Caco-2 (cell line): ENCODE results near the gene WASHC4. TPM values are rescaled to one million over a fixed set of nuclear protein-coding genes. Genes with fewer than 3 reads are reported as not detected.
A peak's percentile ranks its signal among the peaks of the same experiment; 100 is the strongest.

ENCODE experiments used
- Bru-seq: library from RNA; stranded (reverse); fragments of 400-500 nt; gene quantifications from one replicate; lab custom pipeline; 2021; lab: Mats Ljungman, UMichigan
- BruChase-seq, 2 experiments: library from RNA; stranded (reverse); fragments of 400-500 nt; gene quantifications; one replicate each; lab custom pipeline; 2021; lab: Mats Ljungman, UMichigan
- BruUV-seq: library from RNA; stranded (reverse); fragments of 400-500 nt; replicated peaks from 2 replicates; lab custom pipeline; 2021; lab: Mats Ljungman, UMichigan
- CTCF ChIA-PET: fragments of 300-600 bp; sonication (Branson Sonifier 250); formaldehyde crosslinking; loops from one replicate; lab custom pipeline; 2022; ENCODE audit warnings: antibody characterized with exemption; lab: Charles Lee
- POLR2A ChIA-PET: fragments of 300-600 bp; sonication (Branson Sonifier 250); formaldehyde crosslinking; loops from one replicate; lab custom pipeline; 2022; ENCODE audit warnings: antibody characterized with exemption; lab: Charles Lee
- DNase-seq, 2 experiments: peaks; one replicate each; pipeline versions ENCODE4 v3.0.0 to v3.0.0-alpha.2; 2020 to 2022
- H3K27me3 ChIP-seq: replicated peaks from 2 replicates; pipeline ENCODE4 v1.6.0; 2011; ENCODE audit warnings: low read length; ENCODE audit not compliant: control insufficient read depth, insufficient read depth
- H3K36me3 ChIP-seq: 2 replicates; pipeline ENCODE4 v1.5.1; 2011; ENCODE audit warnings: low read length; ENCODE audit not compliant: control insufficient read depth, insufficient read depth
- H3K4me1 ChIP-seq: fragments of 250-450 bp; sonication (Bioruptor Pico); 2 replicates; pipeline ENCODE4 v1.5.1; 2020; ENCODE audit warnings: mild to moderate bottlenecking
- H3K4me3 ChIP-seq: 2 replicates; pipeline ENCODE4 v1.5.1; 2011; ENCODE audit warnings: low read depth, mild to moderate bottlenecking, control low read depth, low read length
- H3K9me3 ChIP-seq: fragments of 250-450 bp; sonication (Bioruptor Pico); 2 replicates; pipeline ENCODE4 v1.5.1; 2020; ENCODE audit warnings: mild to moderate bottlenecking, moderate library complexity
- H3K27ac Mint-ChIP-seq: one replicate; pipeline ENCODE4 v1.8.0; 2022; ENCODE audit warnings: mixed read lengths; ENCODE audit not compliant: unreplicated experiment
- H3K27me3 Mint-ChIP-seq: one replicate; pipeline ENCODE4 v1.8.0; 2022; ENCODE audit warnings: mixed read lengths; ENCODE audit not compliant: insufficient read depth, unreplicated experiment
- H3K36me3 Mint-ChIP-seq: one replicate; pipeline ENCODE4 v1.8.0; 2022; ENCODE audit warnings: mild to moderate bottlenecking, mixed read lengths; ENCODE audit not compliant: insufficient read depth, unreplicated experiment
- H3K4me1 Mint-ChIP-seq: one replicate; pipeline ENCODE4 v1.8.0; 2022; ENCODE audit warnings: low read depth, mixed read lengths; ENCODE audit not compliant: unreplicated experiment
- H3K4me3 Mint-ChIP-seq: one replicate; pipeline ENCODE4 v1.8.0; 2022; ENCODE audit warnings: mild to moderate bottlenecking, moderate library complexity, mixed read lengths; ENCODE audit not compliant: unreplicated experiment
- H3K9me3 Mint-ChIP-seq: one replicate; pipeline ENCODE4 v1.8.0; 2022; ENCODE audit warnings: mixed read lengths; ENCODE audit not compliant: unreplicated experiment
- intact Hi-C: fragments of 100-400 bp; cut with micrococcal nuclease; formaldehyde crosslinking; loops from one replicate; pipeline ENCODE4 v1.10.0; 2022; ENCODE audit not compliant: unreplicated experiment
- long read RNA-seq: library from polyadenylated mRNA; stranded (forward); transcript quantifications from one replicate; pipeline ENCODE4 v2.0.0, GENCODE V29; 2022
- total RNA-seq: library from RNA; stranded (reverse); gene quantifications from 2 replicates; pipeline ENCODE4 v1.2.3, GENCODE V29; 2022
- TF ChIP-seq, protein P1 (sequence below), 2 experiments: fragments of 200-600 bp in 1 of 2; IDR thresholded peaks; 1 replicate in 1 of 2; 2 replicates in 1 of 2; pipeline versions ENCODE4 v1.5.1 to v1.8.0; 2011 to 2022; ENCODE audit warnings: antibody characterized with exemption in 1 of 2, control low read depth in 1 of 2, inconsistent platforms in 1 of 2, low read depth in 1 of 2, low read length in 1 of 2, mild to moderate bottlenecking in 1 of 2, moderate library complexity in 1 of 2; ENCODE audit not compliant: insufficient read depth in 1 of 2, severe bottlenecking in 1 of 2, unreplicated experiment in 1 of 2

Gene WASHC4, protein sequence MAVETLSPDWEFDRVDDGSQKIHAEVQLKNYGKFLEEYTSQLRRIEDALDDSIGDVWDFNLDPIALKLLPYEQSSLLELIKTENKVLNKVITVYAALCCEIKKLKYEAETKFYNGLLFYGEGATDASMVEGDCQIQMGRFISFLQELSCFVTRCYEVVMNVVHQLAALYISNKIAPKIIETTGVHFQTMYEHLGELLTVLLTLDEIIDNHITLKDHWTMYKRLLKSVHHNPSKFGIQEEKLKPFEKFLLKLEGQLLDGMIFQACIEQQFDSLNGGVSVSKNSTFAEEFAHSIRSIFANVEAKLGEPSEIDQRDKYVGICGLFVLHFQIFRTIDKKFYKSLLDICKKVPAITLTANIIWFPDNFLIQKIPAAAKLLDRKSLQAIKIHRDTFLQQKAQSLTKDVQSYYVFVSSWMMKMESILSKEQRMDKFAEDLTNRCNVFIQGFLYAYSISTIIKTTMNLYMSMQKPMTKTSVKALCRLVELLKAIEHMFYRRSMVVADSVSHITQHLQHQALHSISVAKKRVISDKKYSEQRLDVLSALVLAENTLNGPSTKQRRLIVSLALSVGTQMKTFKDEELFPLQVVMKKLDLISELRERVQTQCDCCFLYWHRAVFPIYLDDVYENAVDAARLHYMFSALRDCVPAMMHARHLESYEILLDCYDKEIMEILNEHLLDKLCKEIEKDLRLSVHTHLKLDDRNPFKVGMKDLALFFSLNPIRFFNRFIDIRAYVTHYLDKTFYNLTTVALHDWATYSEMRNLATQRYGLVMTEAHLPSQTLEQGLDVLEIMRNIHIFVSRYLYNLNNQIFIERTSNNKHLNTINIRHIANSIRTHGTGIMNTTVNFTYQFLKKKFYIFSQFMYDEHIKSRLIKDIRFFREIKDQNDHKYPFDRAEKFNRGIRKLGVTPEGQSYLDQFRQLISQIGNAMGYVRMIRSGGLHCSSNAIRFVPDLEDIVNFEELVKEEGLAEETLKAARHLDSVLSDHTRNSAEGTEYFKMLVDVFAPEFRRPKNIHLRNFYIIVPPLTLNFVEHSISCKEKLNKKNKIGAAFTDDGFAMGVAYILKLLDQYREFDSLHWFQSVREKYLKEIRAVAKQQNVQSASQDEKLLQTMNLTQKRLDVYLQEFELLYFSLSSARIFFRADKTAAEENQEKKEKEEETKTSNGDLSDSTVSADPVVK
- total RNA-seq (41.0 and 43.5 TPM in 2 replicates), Bru-seq, nascent RNA (percentile 92 among the genes with signal in this experiment), BruChase-seq, experiment 1, labeled RNA remaining after a 2-hour chase (percentile 93 among the genes with signal in this experiment), BruChase-seq, experiment 2, labeled RNA remaining after a 6-hour chase (percentile 90 among the genes with signal in this experiment)
- long read RNA-seq, full-length matches to known transcripts: 23 of 37 reads
- long read RNA-seq, partial matches to known transcripts: 8 of 37 reads
- long read RNA-seq, other reads (novel, unspliced or antisense): 6 of 37 reads

GRCh38 chr12:105107494-105108371, at the start of gene WASHC4:
Gene WASHC4, plus strand, starts transcription at chr12:105107731. Its CDS starts 70 bp downstream, at chr12:105107801.
- TF ChIP-seq, protein P1, sequence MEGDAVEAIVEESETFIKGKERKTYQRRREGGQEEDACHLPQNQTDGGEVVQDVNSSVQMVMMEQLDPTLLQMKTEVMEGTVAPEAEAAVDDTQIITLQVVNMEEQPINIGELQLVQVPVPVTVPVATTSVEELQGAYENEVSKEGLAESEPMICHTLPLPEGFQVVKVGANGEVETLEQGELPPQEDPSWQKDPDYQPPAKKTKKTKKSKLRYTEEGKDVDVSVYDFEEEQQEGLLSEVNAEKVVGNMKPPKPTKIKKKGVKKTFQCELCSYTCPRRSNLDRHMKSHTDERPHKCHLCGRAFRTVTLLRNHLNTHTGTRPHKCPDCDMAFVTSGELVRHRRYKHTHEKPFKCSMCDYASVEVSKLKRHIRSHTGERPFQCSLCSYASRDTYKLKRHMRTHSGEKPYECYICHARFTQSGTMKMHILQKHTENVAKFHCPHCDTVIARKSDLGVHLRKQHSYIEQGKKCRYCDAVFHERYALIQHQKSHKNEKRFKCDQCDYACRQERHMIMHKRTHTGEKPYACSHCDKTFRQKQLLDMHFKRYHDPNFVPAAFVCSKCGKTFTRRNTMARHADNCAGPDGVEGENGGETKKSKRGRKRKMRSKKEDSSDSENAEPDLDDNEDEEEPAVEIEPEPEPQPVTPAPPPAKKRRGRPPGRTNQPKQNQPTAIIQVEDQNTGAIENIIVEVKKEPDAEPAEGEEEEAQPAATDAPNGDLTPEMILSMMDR (IDR thresholded peaks at IDR 0.05; ENCODE audit: insufficient read depth in 1 of 2, low read depth in 1 of 2, low read length in 1 of 2, severe bottlenecking in 1 of 2, unreplicated experiment in 1 of 2): no peak
- Mint-ChIP-seq H3K27me3 (no peaks in the 10 kb centered on the region), H3K4me1 (peaks cover 12% of the 10 kb centered on the region), H3K27ac (peak within 1 kb of the TSS; percentile 93), H3K4me3 (peak within 1 kb of the TSS; percentile 95), H3K9me3 (no peaks in the 10 kb centered on the region), H3K36me3 (peaks cover 18% of the 10 kb centered on the region)
- CTCF ChIA-PET: interaction anchor here (0.9 kb wide), 1 partner anchor 128 kb away, joined by 3 read pairs; the partner anchor contains the start of gene APPL2
- Histone ChIP-seq H3K36me3 (no peaks in the 10 kb centered on the region), H3K27me3 (no peaks in the 10 kb centered on the region), H3K9me3 (0 out of 2 replicates have a peak, but pooled peaks cover 4% of the 10 kb centered on the region), H3K4me3 (peak within 1 kb of the TSS; percentile 100), H3K4me1 (peaks cover 4% of the 10 kb centered on the region; the same call in 1 of the 2 replicates)
- peak; percentile 93 to 96 for DNase-seq
- POLR2A ChIA-PET: interaction anchor here (0.6 to 1.4 kb wide), 5 partner anchors 15 to 1268 kb away, joined by 3 to 4 read pairs (median 3); no protein-coding TSS in a partner anchor
- BruUV-seq: no TSS peak
- intact Hi-C loops: loop anchor here (10.0 kb wide), 1 partner anchor 227 kb away; the partner anchor contains the start of gene C12orf75

DNA sequence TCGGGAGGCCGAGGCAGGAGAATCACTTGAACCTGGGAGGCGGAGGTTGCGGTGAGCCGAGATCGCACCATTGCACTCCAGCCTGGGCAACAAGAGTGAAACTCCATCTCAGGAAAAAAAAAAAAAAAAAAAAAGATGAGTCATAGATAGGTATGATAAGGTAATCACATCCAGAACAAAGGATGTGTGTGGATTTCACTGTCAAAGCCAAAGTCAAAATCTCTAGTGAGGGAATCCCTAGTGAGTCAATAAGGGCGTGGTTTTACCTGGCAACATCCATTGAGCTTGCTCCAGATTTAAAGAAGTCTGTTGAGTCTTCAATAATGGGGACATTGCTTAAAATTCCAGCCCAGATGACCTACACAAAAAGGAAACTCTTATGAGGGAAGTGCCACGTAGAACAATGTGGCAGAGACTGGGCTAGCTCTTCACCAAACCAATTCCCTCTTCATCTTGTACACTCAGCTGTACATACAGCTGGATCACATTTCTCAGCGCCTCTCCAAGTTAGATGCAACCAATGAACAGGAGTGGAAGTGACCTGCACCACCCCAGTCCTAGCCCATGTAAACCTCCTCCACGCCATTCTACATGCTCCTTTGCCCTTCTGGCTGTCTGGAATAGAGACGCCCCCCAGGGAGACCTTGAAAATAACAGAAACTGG, 46.7 kb upstream of the WASHC4 start:
- H3K4me1 ChIP-seq: no peaks in the 10 kb centered on the region
- H3K27me3 ChIP-seq: no peaks in the 10 kb centered on the region; the same call in 1 of the 2 replicates
- intact Hi-C loops: no loop called here
- peaks cover 33% of the 10 kb centered on the region for H3K36me3 Mint-ChIP-seq
- CTCF ChIA-PET: interaction anchor here (0.7 kb wide), 1 partner anchor 322 kb away, joined by 5 read pairs; no protein-coding TSS in a partner anchor
- H3K4me3 ChIP-seq: no peak overlapping the region
- H3K4me1 Mint-ChIP-seq: peaks cover 6% of the 10 kb centered on the region
- H3K9me3 Mint-ChIP-seq: peaks cover 12% of the 10 kb centered on the region
- no TSS peak for BruUV-seq
- H3K27me3 Mint-ChIP-seq: no peaks in the 10 kb centered on the region
- no peak overlapping the region for H3K4me3 Mint-ChIP-seq
- DNase-seq: no peak
- H3K9me3 ChIP-seq: peaks cover 7% of the 10 kb centered on the region
- POLR2A ChIA-PET: no interaction called here
- H3K27ac Mint-ChIP-seq: no peak overlapping the region
- TF ChIP-seq, protein P1 (IDR thresholded peaks at IDR 0.05; ENCODE audit: insufficient read depth in 1 of 2, low read depth in 1 of 2, low read length in 1 of 2, severe bottlenecking in 1 of 2, unreplicated experiment in 1 of 2): no peak
- H3K36me3 ChIP-seq: no peaks in the 10 kb centered on the region
